Keratinocyte (primary cell): ENCODE measurements around the gene B3GNT3. TPM values are rescaled to one million over a fixed set of nuclear protein-coding genes. Genes with fewer than 3 reads are reported as not detected.

Experiments used
- DNase-seq: peaks from one replicate; pipeline ENCODE4 v3.0.0-alpha.2; 2011; ENCODE audit warnings: low read depth, missing footprints, low spot score
- FAIRE-seq: peaks from 2 replicates; lab custom pipeline; 2011; peaks lifted over from hg19 to GRCh38; lab: Jason Lieb, UNC
- H2AFZ ChIP-seq: 2 replicates; pipeline ENCODE4 v1.6.0; 2012; ENCODE audit warnings: low read length, control low read depth, inconsistent platforms; ENCODE audit not compliant: control insufficient read depth
- H3K27ac ChIP-seq: 2 replicates; pipeline ENCODE4 v1.5.1; 2011; ENCODE audit warnings: low read length; ENCODE audit not compliant: control insufficient read depth, insufficient read depth
- H3K27me3 ChIP-seq: 3 replicates; pipeline ENCODE4 v1.6.0; 2011; ENCODE audit warnings: low read length; ENCODE audit not compliant: control insufficient read depth, insufficient read depth; ENCODE audit errors: extremely low read depth
- H3K36me3 ChIP-seq, 2 experiments: 2 replicates in 1 of 2; 3 replicates in 1 of 2; pipeline ENCODE4 v1.5.1; 2011; ENCODE audit warnings: low read length in 2 of 2, mild to moderate bottlenecking in 1 of 2; ENCODE audit not compliant: control insufficient read depth in 2 of 2, insufficient read depth in 2 of 2; ENCODE audit errors: extremely low read depth in 1 of 2
- H3K4me1 ChIP-seq: 3 replicates; pipeline ENCODE4 v1.5.1; 2011; ENCODE audit warnings: low read length; ENCODE audit not compliant: control insufficient read depth, insufficient read depth; ENCODE audit errors: extremely low read depth
- H3K4me2 ChIP-seq: 3 replicates; pipeline ENCODE4 v1.6.0; 2011; ENCODE audit warnings: low read depth, low read length; ENCODE audit not compliant: control insufficient read depth, insufficient read depth; ENCODE audit errors: extremely low read depth
- H3K4me3 ChIP-seq, 3 experiments: fragments of 200-600 bp in 1 of 3; sonication (generic) in 1 of 3; 2 replicates in 2 of 3; 3 replicates in 1 of 3; pipeline ENCODE4 v1.5.1; 2011 to 2016; ENCODE audit warnings: low read length in 3 of 3, mild to moderate bottlenecking in 3 of 3, control low read depth in 2 of 3, inconsistent platforms in 1 of 3, low read depth in 1 of 3, mixed read lengths in 1 of 3, mixed run types in 1 of 3, moderate library complexity in 1 of 3; ENCODE audit not compliant: control insufficient read depth in 2 of 3, insufficient read depth in 2 of 3; ENCODE audit errors: extremely low read depth in 1 of 3
- H3K79me2 ChIP-seq: 2 replicates; pipeline ENCODE4 v1.6.0; 2012; ENCODE audit warnings: low read length; ENCODE audit not compliant: control insufficient read depth, insufficient read depth
- H3K9ac ChIP-seq: 3 replicates; pipeline ENCODE4 v1.6.0; 2011; ENCODE audit warnings: low read length; ENCODE audit not compliant: control insufficient read depth, insufficient read depth; ENCODE audit errors: extremely low read depth
- H3K9me1 ChIP-seq: 3 replicates; pipeline ENCODE4 v1.6.0; 2011; ENCODE audit warnings: low read length; ENCODE audit not compliant: control insufficient read depth, insufficient read depth; ENCODE audit errors: extremely low read depth
- H3K9me3 ChIP-seq: 2 replicates; pipeline ENCODE4 v1.5.1; 2012; ENCODE audit warnings: low read depth, low read length; ENCODE audit not compliant: control insufficient read depth
- H4K20me1 ChIP-seq: 3 replicates; pipeline ENCODE4 v1.6.0; 2011; ENCODE audit warnings: low read length; ENCODE audit not compliant: control insufficient read depth, insufficient read depth; ENCODE audit errors: extremely low read depth
- EZH2 ChIP-seq: IDR thresholded peaks from one replicate; pipeline ENCODE4 v1.6.1; 2012; ENCODE audit warnings: inconsistent platforms, mild to moderate bottlenecking, low read length, moderate library complexity
- dilution Hi-C: fragments of 300-500 bp; cut with MboI; formaldehyde crosslinking; loops from one replicate; pipeline ENCODE4 v1.7.0; 2020; ENCODE audit warnings: low sequenced_read_pairs; ENCODE audit not compliant: extremely low pct_ligation_motif_present
- polyA plus RNA-seq, 5 experiments: library from polyadenylated mRNA; depleted of rRNA in 3 of 5; stranded (reverse) in 3 of 5; stranded (forward) in 1 of 5; unstranded in 1 of 5; fragments of >200 nt; gene quantifications; 1 replicate in 1 of 5; 2 replicates in 3 of 5; 3 replicates in 1 of 5; pipeline versions ENCODE4 v1.2.1 to v1.2.3, GENCODE V29; 2011 to 2012; ENCODE audit warnings: missing spikeins in 2 of 5, low read depth in 1 of 5, low replicate concordance in 1 of 5
- TF ChIP-seq, protein P1 (sequence below), 3 experiments: IDR thresholded peaks in 1 of 3; conservative IDR thresholded peaks in 1 of 3; optimal IDR thresholded peaks in 1 of 3; 2 replicates in 2 of 3; 3 replicates in 1 of 3; pipeline versions ENCODE3 to v1.5.1; 2011; ENCODE audit warnings: low read length in 3 of 3, mild to moderate bottlenecking in 3 of 3, moderate library complexity in 2 of 3, control low read depth in 1 of 3, inconsistent platforms in 1 of 3; ENCODE audit not compliant: insufficient read depth in 2 of 3; ENCODE audit errors: extremely low read depth in 1 of 3

B3GNT3 gene
- polyA plus RNA-seq, 1 donor (not counting 4 experiments of a cell fraction or from before 2014, with no cell fraction given), result 4.4 TPM

- FAIRE-seq, result no peak
- no peak for DNase-seq
- H3K9me3 ChIP-seq, result no peaks in the 10 kb centered on the region
- no peaks in the 10 kb centered on the region for H3K27me3 ChIP-seq
- no peaks in the 10 kb centered on the region for H3K36me3 ChIP-seq
- H2AFZ ChIP-seq, result no peak overlapping the region
- H3K27ac ChIP-seq, result no peak overlapping the region
- no peak overlapping the region for H3K4me2 ChIP-seq
- H3K4me3 ChIP-seq, result no peak overlapping the region
- peaks cover 5% of the 10 kb centered on the region for H3K4me1 ChIP-seq
- H3K9me1 ChIP-seq, result no peaks in the 10 kb centered on the region
- no peaks in the 10 kb centered on the region for H4K20me1 ChIP-seq
- H3K79me2 ChIP-seq, result no peaks in the 10 kb centered on the region
- no peak for TF ChIP-seq EZH2
- TF ChIP-seq, protein P1, sequence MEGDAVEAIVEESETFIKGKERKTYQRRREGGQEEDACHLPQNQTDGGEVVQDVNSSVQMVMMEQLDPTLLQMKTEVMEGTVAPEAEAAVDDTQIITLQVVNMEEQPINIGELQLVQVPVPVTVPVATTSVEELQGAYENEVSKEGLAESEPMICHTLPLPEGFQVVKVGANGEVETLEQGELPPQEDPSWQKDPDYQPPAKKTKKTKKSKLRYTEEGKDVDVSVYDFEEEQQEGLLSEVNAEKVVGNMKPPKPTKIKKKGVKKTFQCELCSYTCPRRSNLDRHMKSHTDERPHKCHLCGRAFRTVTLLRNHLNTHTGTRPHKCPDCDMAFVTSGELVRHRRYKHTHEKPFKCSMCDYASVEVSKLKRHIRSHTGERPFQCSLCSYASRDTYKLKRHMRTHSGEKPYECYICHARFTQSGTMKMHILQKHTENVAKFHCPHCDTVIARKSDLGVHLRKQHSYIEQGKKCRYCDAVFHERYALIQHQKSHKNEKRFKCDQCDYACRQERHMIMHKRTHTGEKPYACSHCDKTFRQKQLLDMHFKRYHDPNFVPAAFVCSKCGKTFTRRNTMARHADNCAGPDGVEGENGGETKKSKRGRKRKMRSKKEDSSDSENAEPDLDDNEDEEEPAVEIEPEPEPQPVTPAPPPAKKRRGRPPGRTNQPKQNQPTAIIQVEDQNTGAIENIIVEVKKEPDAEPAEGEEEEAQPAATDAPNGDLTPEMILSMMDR (optimal IDR thresholded peaks at IDR 0.05 in 1 of 3, IDR thresholded peaks at IDR 0.05 in 1 of 3, conservative IDR thresholded peaks at IDR 0.05 in 1 of 3; ENCODE audit: extremely low read depth in 1 of 3, insufficient read depth in 2 of 3, low read length in 3 of 3), result no peak
- dilution Hi-C loops, result no loop called here
- no peak overlapping the region for H3K9ac ChIP-seq
These were observed 45.1 kb downstream of the B3GNT3 start for GRCh38 chr19:17840019-17840418.

GRCh38 chr19:17841371-17841809 is 46.5 kb downstream of the B3GNT3 start:
- no peaks in the 10 kb centered on the region for H3K9me3 ChIP-seq
- H2AFZ ChIP-seq, result no peak overlapping the region
- FAIRE-seq (no peak), DNase-seq (no peak)
- no peak overlapping the region for H3K9ac ChIP-seq
- H3K27me3 ChIP-seq, result no peaks in the 10 kb centered on the region
- TF ChIP-seq, protein P1 (optimal IDR thresholded peaks at IDR 0.05 in 1 of 3, IDR thresholded peaks at IDR 0.05 in 1 of 3, conservative IDR thresholded peaks at IDR 0.05 in 1 of 3; ENCODE audit: extremely low read depth in 1 of 3, insufficient read depth in 2 of 3, low read length in 3 of 3), result no peak
- no peak for TF ChIP-seq EZH2
- H3K79me2 ChIP-seq, result no peaks in the 10 kb centered on the region
- no peaks in the 10 kb centered on the region for H4K20me1 ChIP-seq
- H3K36me3 ChIP-seq, result no peaks in the 10 kb centered on the region
- H3K4me2 ChIP-seq, result no peak overlapping the region
- no peak overlapping the region for H3K27ac ChIP-seq
- peaks cover 5% of the 10 kb centered on the region for H3K4me1 ChIP-seq
- no peaks in the 10 kb centered on the region for H3K9me1 ChIP-seq
- dilution Hi-C loops, result no loop called here
- H3K4me3 ChIP-seq, result no peak overlapping the region
